Stimulated activated CD8-positive, alpha-beta memory T cell treated with anti-CD3 and anti-CD28 coated beads, Interleukin-2, amount 100 ng/mL, for 48 hours (primary cell): ENCODE data around the gene RBBP7.

Experiments
- DNase-seq, 2 donors: peaks; one replicate each; pipeline ENCODE4 v3.0.0-alpha.2; 2020; ENCODE audit warnings: low read depth in 2 of 2

Gene RBBP7

GRCh38 chrX:16870095-16870861, at the start of gene RBBP7:
TSS of gene RBBP7 (minus strand) at chrX:16870362. CDS start at chrX:16870053, 309 bp downstream.
- peak; percentile 84 to 91 for DNase-seq

- DNase-seq, result no peak
These were observed 48.8 kb upstream of the RBBP7 start for GRCh38 chrX:16918979-16919378.

- DNase-seq, result no peak
These were observed 47.0 kb upstream of the RBBP7 start for GRCh38 chrX:16917120-16917519.

GRCh38 chrX:16916561-16916960, 46.4 kb upstream of the RBBP7 start:
- no peak for DNase-seq

- DNase-seq, result no peak
These were observed 43.9 kb upstream of the RBBP7 start for GRCh38 chrX:16914058-16914457.

- no peak for DNase-seq
These were observed 40.2 kb upstream of the RBBP7 start for GRCh38 chrX:16910376-16910775.

GRCh38 chrX:16903274-16904022, 33.3 kb upstream of the RBBP7 start:
- DNase-seq, result no peak

- DNase-seq, result no peak
These were observed 27.3 kb upstream of the RBBP7 start for GRCh38 chrX:16897445-16897844.

GRCh38 chrX:16892504-16893362, 22.6 kb upstream of the RBBP7 start:
- no peak for DNase-seq

- no peak for DNase-seq
These were observed 15.5 kb upstream of the RBBP7 start for GRCh38 chrX:16885628-16886027.

- no peak for DNase-seq
These were observed 13.3 kb upstream of the RBBP7 start for GRCh38 chrX:16883487-16883804.

- peak in 1 of 2 donors; percentile 54 for DNase-seq
These were observed 12.7 kb upstream of the RBBP7 start for GRCh38 chrX:16882702-16883486.

- no peak for DNase-seq
These were observed 12.0 kb upstream of the RBBP7 start for GRCh38 chrX:16882169-16882568.

GRCh38 chrX:16876696-16877095, 6.5 kb upstream of the RBBP7 start:
- no peak for DNase-seq

- DNase-seq, result no peak
These were observed 4.4 kb upstream of the RBBP7 start for GRCh38 chrX:16874458-16875095.

GRCh38 chrX:16873106-16873505, 2.9 kb upstream of the RBBP7 start:
- no peak for DNase-seq

- DNase-seq, result no peak
These were observed 977 bp upstream of the RBBP7 start for GRCh38 chrX:16870862-16871815.

- peak in 1 of 2 donors; percentile 41 for DNase-seq
These were observed 618 bp downstream of the RBBP7 start for GRCh38 chrX:16869393-16870094.

- DNase-seq, result no peak
These were observed 1.2 kb downstream of the RBBP7 start for GRCh38 chrX:16868920-16869319.
